IPS-NIHi7 (cell line): ENCODE results near the gene GRIA3.
"Not testable (repeated sequence)": the region's sequence is repeated elsewhere in the genome, so short reads cannot be mapped to it uniquely, and the experiment has no call there.

Source experiments
- DNase-seq: peaks from one replicate; pipeline ENCODE4 v3.0.0; 2012; ENCODE audit warnings: mixed read lengths; ENCODE audit errors: extremely low spot score

The GRIA3 gene

DNA sequence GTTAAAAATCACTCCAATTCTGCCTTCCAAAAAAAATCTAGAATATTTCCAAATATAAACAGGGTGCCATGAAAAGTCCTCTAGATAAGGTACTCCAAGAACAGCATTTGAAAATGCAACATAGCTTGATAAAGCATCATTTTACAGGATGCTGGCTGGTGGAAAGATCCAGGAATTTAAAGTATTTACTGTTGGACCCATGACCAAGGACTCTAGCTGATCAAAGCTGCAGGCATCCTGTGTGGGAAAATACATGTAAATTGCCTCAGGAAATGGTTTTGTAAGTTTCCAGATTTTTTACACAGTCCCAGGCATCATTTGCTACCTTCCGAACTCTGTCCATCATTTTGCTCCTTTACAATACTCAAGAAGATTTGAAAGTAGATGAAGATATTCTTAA, 164.4 kb downstream of the GRIA3 start:
- peak; percentile 22 for DNase-seq

DNA sequence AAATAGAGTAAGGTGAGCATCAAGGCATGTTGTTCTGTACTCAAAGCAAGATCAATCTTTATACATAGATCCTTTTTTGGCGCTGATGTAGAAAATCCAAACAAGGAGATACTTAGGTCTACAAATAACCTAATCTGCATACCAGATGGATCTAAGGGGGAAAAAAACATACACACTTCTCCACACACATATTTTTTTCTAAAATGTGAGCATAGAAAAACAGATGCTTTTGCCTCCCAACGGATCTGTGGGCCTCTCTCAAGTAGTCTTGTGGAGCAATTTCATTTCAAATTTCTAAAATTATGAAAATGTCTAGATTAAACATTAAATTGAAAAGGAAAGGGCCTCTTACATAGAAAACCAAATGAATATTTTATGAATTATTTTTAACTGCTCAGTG, 166.1 kb downstream of the GRIA3 start:
- DNase-seq = no peak

DNA sequence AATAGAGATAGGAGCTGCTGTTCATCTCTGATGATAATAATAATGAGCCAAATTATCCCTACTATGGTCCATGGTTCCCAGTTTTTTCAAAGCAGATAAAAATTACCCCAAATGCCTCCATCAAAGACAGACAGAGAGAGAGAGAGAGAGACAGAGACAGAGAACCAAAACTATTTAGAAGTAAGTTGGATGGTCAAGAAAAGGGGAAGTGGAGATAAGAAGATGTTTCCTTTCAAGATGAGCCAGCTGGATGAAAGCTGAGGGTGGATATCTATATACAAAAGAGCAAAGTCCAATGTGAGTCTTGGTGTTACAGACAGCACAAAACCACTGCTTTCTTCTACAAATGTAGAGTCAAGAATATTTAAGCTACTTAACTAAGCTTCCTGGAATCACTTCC, 173.9 kb downstream of the GRIA3 start:
- no peak for DNase-seq

DNA sequence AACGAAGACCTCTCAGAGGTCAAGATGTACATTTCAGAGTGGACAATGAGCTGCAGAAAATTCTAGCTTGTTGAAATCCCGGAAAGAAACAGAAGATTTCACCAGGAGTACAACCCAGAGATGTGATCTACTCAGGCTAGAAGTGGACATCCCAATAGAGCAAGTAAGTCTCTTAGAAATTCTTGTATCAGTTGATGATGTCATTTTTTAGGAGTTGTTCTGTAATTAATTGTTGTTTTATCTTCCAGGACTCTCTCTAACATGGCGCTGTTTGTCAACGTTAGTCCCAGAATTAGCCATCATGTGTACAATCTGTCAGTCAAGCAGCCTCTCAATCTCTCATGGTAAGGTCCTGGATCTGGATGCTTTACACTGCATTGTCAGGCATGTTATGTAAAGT, 174.4 kb downstream of the GRIA3 start:
- DNase-seq = no peak

DNA sequence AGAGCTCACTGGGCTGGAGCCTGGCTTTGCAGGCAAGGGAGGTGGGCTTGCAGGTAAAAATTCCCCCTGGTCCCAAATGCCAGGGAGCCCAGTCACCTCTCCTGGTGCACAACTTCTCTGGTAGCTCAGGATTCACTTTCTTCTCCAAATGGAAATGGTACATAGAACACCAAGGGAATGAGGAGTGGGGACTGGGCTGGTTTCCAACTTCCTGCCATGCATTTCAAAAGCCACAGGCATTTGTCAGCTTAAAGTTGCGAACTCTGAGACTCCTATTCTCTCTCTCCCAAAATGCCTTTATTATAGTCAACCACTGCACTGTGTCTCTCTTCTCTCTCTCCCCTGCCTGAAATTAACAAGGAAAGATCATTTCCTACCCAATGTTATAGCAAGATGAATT, 177.3 kb downstream of the GRIA3 start:
- peak; percentile 23 for DNase-seq

DNA sequence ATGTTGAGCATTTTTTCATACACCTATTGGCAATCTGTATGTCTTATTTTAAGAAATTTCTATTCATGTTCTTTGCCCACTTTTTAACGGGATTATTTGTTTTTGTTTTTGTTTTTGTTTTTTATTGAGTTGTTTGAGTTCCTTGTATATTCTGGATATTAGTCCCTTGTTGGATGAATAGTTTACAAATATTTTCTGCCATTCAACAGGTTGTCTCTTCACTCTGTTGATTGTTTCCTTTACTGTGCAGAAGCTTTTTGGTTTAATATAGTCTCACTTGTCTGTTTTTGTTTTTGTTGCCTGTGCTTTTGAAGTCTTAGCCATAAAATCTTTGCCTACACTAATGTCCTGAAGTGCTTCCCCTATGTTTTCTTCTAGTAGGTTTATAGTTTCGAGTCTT, 202.1 kb downstream of the GRIA3 start:
- DNase-seq = not testable (repeated sequence)

DNA sequence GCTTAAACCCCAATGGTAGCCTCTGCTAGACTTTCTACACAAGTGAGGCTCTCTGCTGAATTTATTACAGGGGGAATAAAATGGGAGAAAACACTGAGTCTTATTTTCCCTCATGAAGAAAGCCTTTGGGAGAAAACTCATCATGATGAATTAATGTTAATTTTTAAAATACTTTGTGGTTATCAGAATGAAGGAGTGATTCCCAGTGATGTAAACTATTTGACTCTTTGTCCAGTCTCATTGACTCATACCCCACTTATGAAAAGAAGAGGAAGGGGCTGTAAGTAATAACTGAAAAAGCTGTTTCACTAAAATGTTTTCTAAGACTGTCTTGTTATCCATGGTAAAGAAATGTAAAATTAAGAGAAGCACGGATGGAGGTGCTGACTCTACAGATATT, 208.8 kb downstream of the GRIA3 start:
- DNase-seq = no peak

DNA sequence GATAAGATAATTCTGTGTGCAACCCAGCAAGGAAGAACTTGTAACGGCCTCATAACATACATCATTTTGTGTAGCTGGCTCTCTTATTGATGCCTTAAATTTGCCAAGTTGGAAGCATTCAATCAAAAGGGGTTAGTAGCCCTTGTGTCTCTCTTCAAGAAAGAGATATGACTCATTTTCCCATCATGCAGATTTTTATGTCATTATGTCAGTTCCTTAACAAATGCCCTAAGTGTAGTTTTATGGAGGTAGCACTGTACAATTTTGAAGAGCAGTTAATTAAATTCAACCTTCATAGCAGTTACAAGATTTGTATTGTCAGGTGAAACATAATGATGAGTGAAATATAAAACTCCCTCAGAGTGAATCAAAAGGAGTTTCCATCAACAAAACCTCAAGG, 215.6 kb downstream of the GRIA3 start:
- DNase-seq = no peak

DNA sequence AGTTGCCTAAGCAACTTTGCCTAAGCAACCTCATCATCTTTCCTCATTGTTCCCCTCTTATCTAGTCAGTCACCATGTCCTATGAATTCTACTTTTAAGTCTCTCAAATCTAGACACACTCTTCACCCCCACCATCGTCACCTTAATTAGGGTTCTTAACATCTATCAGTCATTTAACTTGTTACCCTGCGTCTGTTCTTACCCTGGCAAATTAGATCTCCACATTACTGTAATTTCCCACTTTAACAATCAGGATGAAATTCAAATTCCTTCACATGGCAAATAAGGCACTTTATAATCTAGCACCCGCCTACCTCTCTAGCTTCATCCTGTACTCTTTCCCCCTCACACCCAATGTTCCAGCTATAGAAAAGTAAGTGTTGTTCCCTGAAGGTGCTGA, 221.2 kb downstream of the GRIA3 start:
- no peak for DNase-seq

DNA sequence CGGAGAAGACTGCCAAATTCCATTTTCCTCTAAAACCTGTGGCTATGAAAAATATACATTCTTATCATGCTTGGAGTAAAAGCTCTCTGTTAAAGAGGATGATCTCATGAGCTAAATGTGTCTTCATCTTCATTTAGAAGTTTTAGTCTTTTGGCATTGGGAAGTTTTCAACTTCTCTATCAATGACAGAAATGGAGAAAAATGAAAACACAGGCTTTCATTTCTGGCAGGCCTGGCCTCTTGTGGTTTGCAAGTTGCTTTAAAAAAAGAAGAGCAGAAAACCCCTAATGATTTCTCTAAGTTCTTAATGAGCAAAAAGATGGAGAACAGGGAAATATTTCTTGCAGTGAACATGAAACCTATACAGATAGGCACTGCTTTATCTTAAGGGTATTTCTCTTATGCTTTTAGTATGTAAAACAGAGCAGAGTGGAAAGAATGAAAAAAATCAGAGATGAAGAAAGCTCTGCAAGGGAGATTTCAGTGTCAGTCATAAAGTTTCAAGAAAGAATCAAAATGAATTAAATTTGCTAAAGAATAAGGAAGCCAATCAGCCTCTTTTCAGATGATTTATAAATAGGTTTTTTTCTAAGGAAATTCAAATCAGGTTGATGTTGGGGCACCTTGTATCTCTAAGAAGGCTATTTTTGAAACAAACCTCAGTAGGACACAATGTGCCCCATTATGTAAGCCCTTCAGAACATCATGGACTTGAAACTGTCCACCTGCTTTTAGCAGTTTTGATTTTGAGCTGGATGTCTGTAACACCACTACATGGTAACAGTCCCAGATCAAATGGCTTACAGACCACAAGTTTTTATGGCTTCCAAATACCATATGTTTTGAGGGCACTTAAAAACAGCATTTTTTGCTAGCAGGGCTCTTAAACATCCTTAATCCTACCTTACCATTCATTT, 225.0 kb downstream of the GRIA3 start:
- DNase-seq = no peak

DNA sequence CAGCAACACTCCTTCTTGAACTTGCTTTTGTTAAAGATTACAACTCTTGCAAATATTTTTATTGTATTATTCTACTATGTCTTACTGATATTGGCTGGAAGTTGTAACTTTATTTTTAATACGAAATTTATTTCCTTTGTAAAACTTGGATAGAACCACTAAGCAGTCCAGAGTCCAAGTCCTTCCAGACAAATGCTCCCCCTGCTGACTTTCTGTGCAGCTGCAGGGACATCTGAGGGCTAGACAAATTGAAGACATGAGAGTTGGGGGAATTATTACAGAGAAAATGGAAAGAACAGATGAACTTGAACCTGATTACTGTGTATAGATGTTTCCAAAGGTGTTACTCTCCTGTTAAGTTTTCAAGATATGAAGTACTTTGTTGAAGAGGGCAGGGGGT, 238.8 kb downstream of the GRIA3 start:
- peak; percentile 43 for DNase-seq

DNA sequence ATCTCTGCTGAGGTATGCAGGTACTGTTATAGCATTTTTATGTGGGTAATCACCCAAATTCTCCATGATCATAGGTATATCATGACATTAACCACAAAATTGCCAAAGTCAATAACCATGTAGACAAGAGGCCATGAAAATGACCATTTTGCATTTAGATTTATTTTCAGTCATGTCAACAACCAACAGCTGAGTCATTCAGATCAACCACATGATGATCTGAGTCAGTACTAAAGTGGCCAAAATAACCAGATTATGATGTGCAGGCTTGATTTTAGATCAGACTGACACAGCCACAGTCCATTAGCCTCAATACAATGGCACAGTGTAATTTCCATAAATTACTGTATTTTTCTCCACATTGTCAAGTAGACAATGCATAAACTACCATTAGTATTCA, 240.5 kb downstream of the GRIA3 start:
- DNase-seq = no peak

DNA sequence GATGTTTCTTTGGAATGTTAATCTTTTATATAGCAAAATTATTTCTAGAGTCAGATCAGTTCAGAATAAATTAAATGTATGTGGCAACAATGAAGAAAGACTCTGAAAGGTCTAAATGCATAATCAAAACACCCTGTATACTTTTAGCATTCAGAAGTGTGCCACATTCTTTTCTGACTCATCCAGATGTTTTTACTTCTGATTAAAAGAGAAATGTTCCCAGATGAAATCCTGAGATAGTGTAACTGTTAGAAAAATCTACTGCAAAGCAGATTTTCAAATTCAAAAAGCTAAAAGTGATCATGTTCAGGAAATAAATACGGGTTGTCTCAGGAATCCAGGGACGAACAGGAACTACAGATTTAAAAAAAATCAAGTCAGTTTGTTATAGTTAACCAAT, 241.4 kb downstream of the GRIA3 start:
- DNase-seq = no peak

DNA sequence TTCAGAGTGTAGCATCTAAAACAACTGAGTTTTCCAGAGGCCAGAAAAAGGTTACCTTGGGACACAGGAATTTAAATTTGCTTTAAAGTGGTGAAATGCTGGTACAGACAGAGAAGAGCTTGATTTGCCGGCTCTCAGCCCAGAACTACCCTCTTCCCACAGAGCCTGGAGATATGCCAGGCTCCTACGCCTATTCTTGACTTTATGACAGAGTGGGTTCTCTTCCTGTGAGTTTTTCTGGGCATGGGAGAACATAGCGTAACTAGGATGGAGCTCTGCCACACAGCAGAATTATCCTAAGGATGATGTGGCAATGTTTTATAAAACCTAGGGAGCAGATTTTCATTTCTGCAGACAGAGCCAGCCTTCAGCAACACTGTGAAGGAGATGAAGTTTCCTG, 241.8 kb downstream of the GRIA3 start:
- DNase-seq = no peak

DNA sequence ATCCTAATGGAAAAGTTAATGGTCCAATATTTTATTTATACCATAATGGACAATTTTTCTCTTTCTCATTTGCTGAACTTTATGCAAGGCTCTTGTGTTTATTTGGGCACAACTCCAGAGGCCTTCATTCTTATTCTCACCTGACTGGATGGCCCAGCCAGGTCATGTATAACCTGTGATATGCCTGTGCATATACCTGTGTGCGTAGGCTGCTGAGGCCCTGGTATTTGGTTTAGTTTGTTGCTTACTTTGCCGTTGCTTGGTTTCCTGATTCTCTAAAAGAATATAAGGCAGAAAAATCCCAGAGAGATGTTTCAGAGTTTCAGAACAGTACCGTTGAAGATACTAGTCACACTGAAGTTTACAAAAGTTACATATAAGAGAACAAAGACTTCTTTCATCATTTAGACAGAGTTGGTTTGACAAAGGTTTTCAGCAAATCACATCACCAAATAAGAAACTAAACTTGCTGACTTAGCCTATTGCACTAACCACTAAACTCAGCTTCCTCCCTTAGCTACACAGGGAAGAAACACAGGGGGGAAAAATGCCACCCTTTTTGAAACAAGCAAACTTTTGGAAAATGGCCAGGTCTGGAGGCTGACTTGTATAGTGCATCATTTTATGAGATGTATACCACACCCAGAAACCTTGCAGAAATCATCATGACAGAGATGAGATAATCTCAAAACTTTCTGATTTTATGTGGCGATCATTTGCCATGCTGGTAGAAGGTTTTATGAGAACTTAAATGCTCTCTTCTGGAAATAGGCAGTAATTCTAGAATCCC, 248.5 kb downstream of the GRIA3 start:
- DNase-seq = no peak

DNA sequence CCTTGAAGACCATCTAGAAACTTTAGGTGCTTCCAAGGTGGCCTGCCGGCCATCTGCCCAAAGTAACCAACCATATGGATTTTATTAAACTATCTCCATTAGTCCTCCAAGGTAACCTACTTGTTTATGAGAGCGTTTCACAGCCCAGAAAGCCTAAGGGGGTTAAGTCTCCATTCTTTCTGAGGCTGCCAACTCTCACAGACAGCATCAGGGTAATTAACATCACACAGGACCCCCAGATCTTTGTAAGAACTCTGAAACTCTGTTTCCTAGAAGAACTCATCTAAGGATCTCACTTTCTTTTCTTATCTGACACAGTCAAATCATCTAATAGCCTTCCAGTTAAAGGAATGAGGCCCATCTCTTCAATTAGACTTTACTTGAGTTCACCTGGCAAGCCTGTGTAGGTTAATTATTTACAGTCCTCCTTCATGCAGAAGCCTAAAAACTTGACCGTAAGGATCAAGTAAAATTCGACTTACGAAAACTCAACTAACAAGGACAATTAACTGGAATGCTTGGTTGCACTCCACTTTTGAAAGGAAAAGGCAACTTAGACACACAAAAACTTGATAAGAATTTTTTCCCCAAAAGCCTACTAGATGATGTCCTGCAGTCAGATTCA, 252.5 kb downstream of the GRIA3 start:
- DNase-seq = peak; percentile 12

DNA sequence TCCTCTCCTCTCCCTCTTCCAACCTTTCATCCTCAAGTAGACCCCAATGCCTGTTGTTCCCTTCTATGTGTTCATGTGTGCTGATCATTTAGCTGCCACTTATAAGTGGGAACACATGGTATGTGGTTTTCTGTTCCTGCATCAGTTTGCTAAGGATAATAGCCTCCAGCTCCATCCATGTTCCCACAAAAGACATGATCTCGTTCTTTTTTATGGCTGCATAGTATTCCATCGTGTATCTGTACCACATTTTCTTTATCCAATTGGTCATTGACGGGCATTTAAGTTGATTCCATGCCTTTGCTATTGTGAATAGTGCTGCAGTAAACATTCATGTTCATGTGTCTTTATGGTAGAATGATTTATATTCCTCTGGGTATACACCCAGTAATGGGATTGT, 255.8 kb downstream of the GRIA3 start:
- not testable (repeated sequence) for DNase-seq

DNA sequence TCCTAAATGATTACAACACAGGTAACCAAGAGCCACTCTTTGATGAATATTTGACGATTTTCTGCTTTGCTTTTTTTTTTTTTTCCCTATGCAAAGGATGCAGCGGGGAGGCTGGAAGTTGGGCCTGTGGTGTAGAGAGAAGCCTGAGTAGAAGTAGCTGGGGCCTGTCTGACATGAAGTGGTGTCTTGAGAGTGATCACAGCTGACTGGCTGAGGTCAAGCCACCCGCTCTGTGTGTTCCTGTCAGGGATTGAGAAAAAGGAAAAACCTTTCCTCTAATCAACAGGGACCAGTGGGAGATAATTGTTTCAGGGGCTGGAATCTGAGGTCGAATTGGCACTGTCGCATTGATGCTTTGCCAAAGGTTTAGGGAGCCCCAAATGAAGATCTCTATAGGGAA, 258.7 kb downstream of the GRIA3 start:
- no peak for DNase-seq

DNA sequence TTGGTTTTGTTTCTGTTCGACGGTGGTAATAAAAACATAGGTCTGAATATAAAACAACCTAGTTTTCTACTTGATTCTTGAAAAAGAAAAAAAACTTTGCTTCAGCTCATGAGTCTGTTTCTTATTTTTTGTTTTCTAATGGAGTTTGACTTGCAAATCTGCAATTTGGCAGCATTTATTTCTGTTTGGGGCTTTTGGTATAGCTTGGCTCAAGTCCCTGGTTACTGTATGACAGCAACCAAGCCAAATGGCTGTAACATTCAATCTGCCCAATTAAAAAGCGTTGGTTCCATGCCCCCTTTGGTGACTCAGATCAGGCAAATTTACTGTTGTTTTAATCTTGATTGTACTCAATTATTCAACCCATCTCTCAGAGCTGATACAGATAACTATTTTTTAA, 263.4 kb downstream of the GRIA3 start:
- no peak for DNase-seq

DNA sequence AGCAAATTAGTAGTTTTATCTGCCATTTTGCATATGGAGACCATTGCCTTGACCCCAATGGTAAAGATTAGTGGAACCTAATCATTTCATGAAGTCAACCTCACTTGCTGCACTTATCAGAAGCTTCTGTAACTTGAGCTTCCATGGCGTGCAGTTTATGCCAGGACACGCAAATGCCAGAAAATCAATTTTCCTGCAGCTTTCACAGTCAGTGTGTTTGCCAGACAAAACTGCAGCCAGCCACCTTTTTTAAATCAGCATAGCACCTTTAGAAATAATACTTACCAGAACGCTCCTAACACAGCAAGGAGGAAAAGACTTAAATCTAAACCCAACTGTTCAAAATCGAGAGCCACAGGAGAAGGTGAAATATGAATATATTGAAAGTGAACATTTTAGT, 265.3 kb downstream of the GRIA3 start:
- no peak for DNase-seq

DNA sequence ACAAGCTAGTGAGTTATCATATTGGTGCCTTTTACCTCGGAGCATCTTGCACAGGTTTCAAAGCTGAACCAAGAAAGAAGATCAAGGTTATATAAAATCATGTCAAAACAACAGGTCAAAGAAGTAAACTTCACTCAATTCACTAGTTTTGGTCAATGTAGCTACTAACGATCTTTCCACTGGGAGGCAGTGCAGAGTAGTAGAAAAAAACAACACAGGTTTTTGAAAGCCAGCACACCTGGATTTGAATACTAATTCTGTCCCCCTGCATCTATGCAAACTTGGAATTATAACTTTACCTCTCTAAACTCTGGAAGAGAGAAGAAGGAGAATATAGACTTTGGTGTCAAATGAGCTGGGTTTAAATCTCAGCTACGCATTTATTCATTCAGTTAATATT, 266.1 kb downstream of the GRIA3 start:
- peak; percentile 33 for DNase-seq

DNA sequence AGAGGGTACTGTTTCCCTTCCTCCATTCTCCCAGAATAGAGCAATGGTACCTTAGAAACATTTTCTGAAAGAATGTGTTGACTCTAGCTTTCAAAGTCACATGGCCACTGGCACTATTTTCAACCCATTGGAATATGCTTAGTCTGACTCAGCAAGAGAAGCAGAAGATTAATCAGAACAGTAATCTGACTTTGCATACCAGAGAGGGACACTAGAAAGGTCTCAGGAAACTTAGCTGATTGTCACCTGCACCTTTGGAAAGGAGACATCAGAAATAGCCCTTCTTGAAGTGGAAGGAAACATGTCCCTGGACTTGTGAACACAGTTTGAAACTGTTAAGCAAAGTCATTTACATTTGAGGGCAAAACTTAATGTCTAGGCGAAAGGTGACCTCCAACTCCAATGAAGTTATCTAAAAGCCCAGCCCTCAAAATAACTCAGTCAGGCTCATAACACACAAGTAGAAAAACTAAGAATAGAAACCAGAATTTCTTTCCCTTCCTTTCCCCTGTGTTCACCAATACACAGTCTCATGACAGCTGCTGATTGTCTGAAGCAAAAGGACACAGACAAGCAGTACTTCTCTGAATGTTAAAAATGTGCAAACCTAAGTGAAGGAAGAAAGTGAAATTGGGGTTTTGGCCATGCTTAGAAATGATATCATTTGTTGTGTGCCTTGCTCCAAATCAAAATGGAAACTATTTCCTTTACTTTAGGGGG, 270.8 kb downstream of the GRIA3 start:
- DNase-seq = no peak
